Chondrocyte (in vitro differentiated cells): ENCODE data around the gene GADL1. TPM values are rescaled to one million over a fixed set of nuclear protein-coding genes. Genes with fewer than 3 reads are reported as not detected.

Experiments used
- DNase-seq: peaks from one replicate; pipeline ENCODE4 v3.0.0; 2021; ENCODE audit warnings: mixed read lengths, low spot score
- H3K27ac Mint-ChIP-seq: one replicate; pipeline ENCODE4 v1.8.0; 2021; ENCODE audit warnings: mild to moderate bottlenecking, moderate library complexity, mixed read lengths; ENCODE audit not compliant: unreplicated experiment
- H3K27me3 Mint-ChIP-seq: 2 replicates; pipeline ENCODE4 v1.8.0; 2021; ENCODE audit warnings: low read depth, mixed read lengths
- H3K36me3 Mint-ChIP-seq: 2 replicates; pipeline ENCODE4 v1.8.0; 2021; ENCODE audit warnings: low read depth, mixed read lengths
- H3K4me1 Mint-ChIP-seq: 2 replicates; pipeline ENCODE4 v1.8.0; 2021; ENCODE audit warnings: low read depth, mild to moderate bottlenecking, mixed read lengths
- H3K4me3 Mint-ChIP-seq: one replicate; pipeline ENCODE4 v1.8.0; 2021; ENCODE audit warnings: mild to moderate bottlenecking, moderate library complexity, mixed read lengths; ENCODE audit not compliant: unreplicated experiment
- H3K9me3 Mint-ChIP-seq: 2 replicates; pipeline ENCODE4 v1.8.0; 2021; ENCODE audit warnings: low read depth, mixed read lengths
- CTCF ChIP-seq: fragments of 200-600 bp; sonication (generic); IDR thresholded peaks from 2 replicates; pipeline ENCODE4 v1.5.0; 2021; ENCODE audit warnings: antibody characterized with exemption, mild to moderate bottlenecking, moderate library complexity
- total RNA-seq: library from RNA; stranded (reverse); gene quantifications from 3 replicates; pipeline ENCODE4 v1.2.1, GENCODE V29; 2021

GADL1 gene
- total RNA-seq, 1 donor from 2014 or later = not detected

- Mint-ChIP-seq H3K36me3 (no peaks in the 10 kb centered on the region), H3K4me1 (peaks cover 6% of the 10 kb centered on the region), H3K27ac (no peak overlapping the region), H3K9me3 (no peaks in the 10 kb centered on the region), H3K27me3 (no peaks in the 10 kb centered on the region), H3K4me3 (no peak overlapping the region)
- DNase-seq = no peak
- TF ChIP-seq CTCF = no peak
These were observed 166.3 kb downstream of the GADL1 start for GRCh38 chr3:30728143-30728542.

- no peak overlapping the region for H3K27ac Mint-ChIP-seq
- H3K4me3 Mint-ChIP-seq = no peak overlapping the region
- H3K36me3 Mint-ChIP-seq = no peaks in the 10 kb centered on the region
- no peak for TF ChIP-seq CTCF
- H3K4me1 Mint-ChIP-seq = peaks cover 21% of the 10 kb centered on the region
- peaks cover 3% of the 10 kb centered on the region for H3K9me3 Mint-ChIP-seq
- H3K27me3 Mint-ChIP-seq = no peaks in the 10 kb centered on the region
- DNase-seq = no peak
These were observed 169.6 kb downstream of the GADL1 start for GRCh38 chr3:30724863-30725262.

GRCh38 chr3:30723211-30723610 is 171.2 kb downstream of the GADL1 start:
- Mint-ChIP-seq H3K36me3 (no peaks in the 10 kb centered on the region), H3K4me3 (no peak overlapping the region), H3K4me1 (peaks cover 14% of the 10 kb centered on the region), H3K27ac (no peak overlapping the region), H3K27me3 (no peaks in the 10 kb centered on the region), H3K9me3 (peaks cover 3% of the 10 kb centered on the region)
- DNase-seq = no peak
- TF ChIP-seq CTCF = no peak

GRCh38 chr3:30721314-30721634 is 173.2 kb downstream of the GADL1 start:
- H3K4me3 Mint-ChIP-seq = no peak overlapping the region
- peaks cover 14% of the 10 kb centered on the region for H3K4me1 Mint-ChIP-seq
- DNase-seq = no peak
- no peak for TF ChIP-seq CTCF
- no peak overlapping the region for H3K27ac Mint-ChIP-seq
- H3K9me3 Mint-ChIP-seq = peaks cover 3% of the 10 kb centered on the region
- H3K27me3 Mint-ChIP-seq = no peaks in the 10 kb centered on the region
- no peaks in the 10 kb centered on the region for H3K36me3 Mint-ChIP-seq

GRCh38 chr3:30720586-30721313 is 173.7 kb downstream of the GADL1 start:
- H3K36me3 Mint-ChIP-seq = no peaks in the 10 kb centered on the region
- no peak for TF ChIP-seq CTCF
- no peak for DNase-seq
- no peak overlapping the region for H3K4me3 Mint-ChIP-seq
- H3K27me3 Mint-ChIP-seq = no peaks in the 10 kb centered on the region
- no peak overlapping the region for H3K27ac Mint-ChIP-seq
- peaks cover 14% of the 10 kb centered on the region for H3K4me1 Mint-ChIP-seq
- peaks cover 3% of the 10 kb centered on the region for H3K9me3 Mint-ChIP-seq
